ENCODE measurements around the gene KRTAP20-3. TPM values are rescaled to one million over a fixed set of nuclear protein-coding genes. Genes with fewer than 3 reads are reported as not detected.

The KRTAP20-3 gene
- total RNA-seq: not detected

DNA sequence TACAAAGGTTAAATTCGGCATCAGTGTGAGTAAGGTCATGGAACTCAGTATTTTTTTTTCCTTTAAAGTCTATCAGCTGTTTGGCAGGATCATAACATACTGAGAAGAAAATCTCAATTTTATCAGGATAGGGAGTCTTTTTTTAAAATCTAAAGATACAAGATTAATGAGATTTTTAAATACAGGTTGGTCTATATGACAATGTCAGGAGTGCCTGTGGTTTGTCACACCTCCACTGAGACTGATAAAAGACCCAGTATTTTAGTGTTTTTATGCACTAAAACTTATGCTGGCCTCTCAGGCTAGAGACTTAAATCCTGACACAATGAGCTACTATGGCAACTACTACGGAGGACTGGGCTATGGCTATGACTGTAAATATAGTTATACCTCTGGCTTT lies at the start of gene KRTAP20-3:
TSS of gene KRTAP20-3 (plus strand) at position 301 of the 400 bp plus-strand sequence.
- ATAC-seq: no peak
- DNase-seq (ENCODE audit: low spot score): no peak

GRCh38 chr21:30598802-30599201 lies 43.9 kb upstream of the KRTAP20-3 start, which contains the start of gene KRTAP6-2:
Gene KRTAP6-2 (minus strand): TSS chr21:30598902. CDS start chr21:30598874, 28 bp downstream.
- DNase-seq (ENCODE audit: low spot score): no peak
- ATAC-seq: no peak

GRCh38 chr21:30600787-30601186 lies 41.9 kb upstream of the KRTAP20-3 start, which contains the start of gene KRTAP22-1:
Gene KRTAP22-1 (plus strand): TSS chr21:30601087.
- ATAC-seq (no peak), DNase-seq (ENCODE audit: low spot score) (no peak)

- no peak for DNase-seq (ENCODE audit: low spot score)
- ATAC-seq: no peak
Measured at GRCh38 chr21:30605968-30606367, 36.7 kb upstream of the KRTAP20-3 start.

- ATAC-seq (no peak), DNase-seq (ENCODE audit: low spot score) (no peak)
Measured at GRCh38 chr21:30612132-30612531, 30.5 kb upstream of the KRTAP20-3 start.

DNA sequence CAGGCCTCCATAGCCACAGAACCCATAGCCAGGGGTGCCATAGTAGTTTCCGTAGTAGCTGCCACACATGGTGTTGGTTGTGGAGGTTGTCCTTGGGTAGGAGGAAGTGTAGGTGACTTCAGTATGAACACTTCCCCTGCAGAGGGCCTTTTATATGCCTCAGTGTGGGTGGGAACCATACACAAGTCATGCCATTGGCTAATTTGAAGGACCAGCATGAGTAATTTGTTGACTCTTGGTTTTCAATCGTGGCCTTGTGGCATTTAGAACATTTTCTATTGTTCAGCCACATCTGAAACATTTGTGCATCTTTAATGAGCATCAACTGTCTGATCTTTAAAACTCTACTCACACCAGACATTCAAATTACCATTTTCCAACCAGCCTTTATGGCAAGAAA lies 28.8 kb upstream of the KRTAP20-3 start, which contains the start of gene KRTAP6-1:
TSS of gene KRTAP6-1 (minus strand) at position 95 of the 400 bp plus-strand sequence. CDS start at position 69, 26 bp downstream.
- no peak for DNase-seq (ENCODE audit: low spot score)
- no peak for ATAC-seq

DNA sequence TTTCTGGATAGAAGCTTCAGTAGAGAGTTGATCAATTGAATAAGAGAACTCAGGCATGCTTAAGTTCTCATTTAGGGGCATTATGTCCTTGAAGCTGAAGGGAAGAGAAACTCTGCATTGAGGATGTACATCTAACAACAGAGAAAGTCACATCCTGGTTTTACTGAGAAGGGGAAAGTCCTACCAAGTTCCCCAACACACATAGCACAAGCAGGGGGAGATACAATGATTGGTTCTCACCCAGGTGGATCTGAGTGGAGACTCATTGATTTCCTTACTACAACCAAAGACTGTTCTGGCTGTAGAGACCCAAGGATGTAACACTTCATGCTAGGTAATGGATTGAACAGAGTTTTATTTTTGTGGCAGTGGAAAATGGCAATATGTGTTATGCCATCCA lies 27.5 kb upstream of the KRTAP20-3 start:
- ATAC-seq (no peak), DNase-seq (ENCODE audit: low spot score) (no peak)

- DNase-seq (ENCODE audit: low spot score): no peak
- ATAC-seq: no peak
Measured at GRCh38 chr21:30616125-30616524, 26.5 kb upstream of the KRTAP20-3 start, which contains the start of gene KRTAP20-1. Gene KRTAP20-1 (plus strand): TSS chr21:30616425. CDS start chr21:30616455, 30 bp downstream.

GRCh38 chr21:30620080-30620479 lies 22.6 kb upstream of the KRTAP20-3 start:
- ATAC-seq (no peak), DNase-seq (ENCODE audit: low spot score) (no peak)

DNA sequence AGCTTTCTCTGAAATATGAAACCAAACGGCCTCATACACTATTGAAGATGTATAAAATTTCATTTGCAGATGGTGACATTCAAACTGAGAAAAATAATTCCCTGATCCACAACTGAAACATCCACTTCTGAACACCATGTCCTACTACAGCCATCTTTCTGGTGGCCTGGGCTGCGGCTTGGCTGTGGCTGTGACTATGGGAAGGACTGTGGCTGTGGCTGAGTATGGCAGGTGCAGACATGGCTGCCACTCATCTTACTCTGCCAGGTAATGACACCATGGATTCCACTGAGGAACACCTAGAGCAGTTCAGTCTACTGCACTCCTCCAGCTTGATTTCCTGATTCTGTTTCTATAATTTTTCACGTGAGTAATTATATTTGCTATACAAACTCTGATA lies 22.1 kb upstream of the KRTAP20-3 start, which contains the start of gene KRTAP20-4:
TSS of gene KRTAP20-4 (plus strand) at position 106 of the 400 bp plus-strand sequence.
- DNase-seq (ENCODE audit: low spot score) (no peak), ATAC-seq (no peak)

DNA sequence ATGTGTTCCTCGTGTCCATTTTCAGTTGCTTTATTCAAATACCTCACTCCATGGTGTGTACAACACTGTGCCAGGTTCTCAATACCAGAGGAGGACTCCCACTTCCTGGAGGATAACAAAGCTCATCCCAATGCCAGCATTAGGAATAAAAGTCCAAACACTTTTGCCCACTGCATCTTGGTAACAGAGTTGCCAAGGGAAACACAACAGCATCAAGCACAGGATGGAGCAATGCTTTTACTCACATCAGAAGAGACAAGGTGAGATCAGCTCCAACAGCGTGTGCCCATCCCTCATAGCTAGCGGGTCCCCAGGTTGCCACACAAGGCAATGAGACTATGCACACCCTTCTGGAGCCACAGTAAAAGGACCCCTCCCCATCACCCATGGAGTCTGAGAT lies 19.3 kb upstream of the KRTAP20-3 start:
- no peak for DNase-seq (ENCODE audit: low spot score)
- ATAC-seq: no peak

DNA sequence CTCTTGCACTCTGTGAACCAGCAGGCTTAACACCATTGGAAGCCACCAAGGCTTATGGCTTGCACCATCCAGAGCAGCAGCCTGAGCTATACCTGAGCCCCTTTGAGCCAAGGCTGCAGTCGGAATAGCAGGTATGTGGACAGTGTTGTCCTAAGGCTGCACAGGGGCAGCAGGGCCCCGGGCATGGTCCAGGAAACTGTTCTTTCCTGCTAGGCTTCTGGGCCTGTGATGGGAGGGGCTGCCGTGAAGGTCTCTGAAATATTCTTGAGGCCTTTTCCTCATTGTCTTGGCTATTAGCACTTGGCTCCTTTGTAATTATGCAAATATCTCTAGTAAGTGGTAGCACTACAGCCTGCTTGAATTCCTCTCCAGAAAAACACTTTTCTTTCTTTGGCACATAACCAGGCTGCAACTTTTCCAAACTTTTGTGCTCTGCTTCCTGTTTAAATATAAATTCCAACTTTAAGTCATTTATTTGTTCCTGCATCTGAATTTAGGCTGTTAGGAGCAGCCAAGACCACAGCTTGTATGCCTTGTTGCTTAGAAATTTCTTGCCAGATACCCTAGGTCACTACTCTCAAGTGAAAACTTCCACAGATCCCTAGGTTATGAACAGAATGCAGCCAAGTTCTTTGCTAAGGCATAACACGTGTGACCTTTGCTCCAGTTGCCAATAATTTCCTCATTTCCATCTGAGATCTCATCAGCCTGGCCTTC lies 17.1 kb upstream of the KRTAP20-3 start:
- ATAC-seq (no peak), DNase-seq (ENCODE audit: low spot score) (no peak)

DNA sequence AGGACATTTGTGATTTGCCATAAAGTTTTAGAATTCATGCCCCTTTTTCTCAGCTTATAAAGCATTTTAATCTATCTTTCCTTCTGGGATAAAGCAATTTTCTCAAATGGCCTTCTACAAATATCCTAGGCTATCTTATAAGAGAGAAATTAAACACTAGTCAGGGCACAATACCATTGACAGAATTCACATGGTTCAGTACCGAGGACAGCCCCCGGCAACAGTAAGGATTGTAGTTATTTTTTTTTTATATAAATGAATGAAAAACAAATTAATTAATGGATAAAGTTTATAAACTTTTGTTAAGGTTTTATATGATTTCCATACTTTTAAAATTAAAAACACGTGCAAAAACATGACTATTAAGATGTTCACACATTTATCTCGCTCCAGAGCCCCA lies 14.6 kb upstream of the KRTAP20-3 start:
- no peak for DNase-seq (ENCODE audit: low spot score)
- ATAC-seq: no peak

- DNase-seq (ENCODE audit: low spot score): no peak
- no peak for ATAC-seq
Measured at GRCh38 chr21:30629200-30629599, 13.5 kb upstream of the KRTAP20-3 start.

- no peak for DNase-seq (ENCODE audit: low spot score)
- no peak for ATAC-seq
Measured at GRCh38 chr21:30634906-30635305, 7.8 kb upstream of the KRTAP20-3 start, which contains the start of gene KRTAP20-2. Gene KRTAP20-2 (plus strand): TSS chr21:30635206. CDS start chr21:30635264, 58 bp downstream.

DNA sequence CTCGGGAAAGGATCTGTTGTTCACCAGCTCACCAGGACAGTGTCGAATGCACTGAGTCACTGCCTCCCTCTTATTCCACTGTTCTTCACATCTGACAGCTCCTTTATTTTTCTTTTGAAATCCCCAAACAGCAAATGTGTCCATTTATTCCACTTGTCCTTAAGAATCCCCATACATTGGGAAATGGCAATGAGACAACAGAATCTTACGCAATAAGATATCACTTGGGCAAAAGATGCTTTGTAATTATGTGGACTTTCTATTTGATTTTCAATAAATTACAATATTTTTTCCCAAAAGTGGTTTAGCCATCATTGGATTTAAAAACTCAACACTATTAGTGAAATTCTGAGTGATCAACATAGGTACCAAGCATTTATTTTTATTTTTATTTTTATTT lies 4.0 kb upstream of the KRTAP20-3 start:
- DNase-seq (ENCODE audit: low spot score) (no peak), ATAC-seq (no peak)

- DNase-seq (ENCODE audit: low spot score) (no peak), ATAC-seq (no peak)
Measured at GRCh38 chr21:30646904-30647414, 4.3 kb downstream of the KRTAP20-3 start.

- DNase-seq (ENCODE audit: low spot score): no peak
- no peak for ATAC-seq
Measured at GRCh38 chr21:30652891-30653290, 10.2 kb downstream of the KRTAP20-3 start.

DNA sequence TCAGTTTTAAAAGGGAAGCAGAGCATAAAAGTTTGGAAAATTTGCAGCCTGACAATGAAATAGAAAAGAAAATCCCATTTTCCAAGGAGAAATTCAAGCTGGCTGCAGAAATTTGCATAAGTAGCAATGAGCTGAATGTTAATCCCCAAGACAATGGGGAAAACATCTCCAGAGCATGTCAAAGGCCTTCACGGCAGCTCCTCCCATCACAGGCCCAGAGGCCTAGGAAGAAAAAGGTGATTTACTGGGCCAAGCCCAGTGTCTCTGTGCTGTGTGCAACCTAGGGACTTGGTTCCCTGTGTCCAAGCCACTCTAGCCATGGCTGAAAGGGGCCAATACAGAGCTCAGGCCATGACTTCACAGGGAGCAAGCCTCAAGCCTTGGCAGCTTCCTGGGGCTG lies 26.1 kb downstream of the KRTAP20-3 start:
- ATAC-seq (no peak), DNase-seq (ENCODE audit: low spot score) (no peak)

GRCh38 chr21:30672985-30673650 lies 30.5 kb downstream of the KRTAP20-3 start:
- ATAC-seq: no peak
- DNase-seq (ENCODE audit: low spot score): no peak

- no peak for ATAC-seq
Measured at GRCh38 chr21:30674312-30674711, 31.6 kb downstream of the KRTAP20-3 start.

GRCh38 chr21:30676737-30677136 lies 34.1 kb downstream of the KRTAP20-3 start:
- ATAC-seq (no peak), DNase-seq (ENCODE audit: low spot score) (no peak)

More at GRCh38 chr21:30674312-30674711, 31.6 kb downstream of the KRTAP20-3 start:
- DNase-seq (ENCODE audit: low spot score): no peak

Measured in left lobe of liver (tissue), 2 donors.